Measurements from ENCODE around the gene FRA10AC1.
"Not testable (repeated sequence)": the region's sequence is repeated elsewhere in the genome, so short reads cannot be mapped to it uniquely, and the experiment has no call there.

The FRA10AC1 gene

GRCh38 chr10:93703066-93703465, 674 bp upstream of the FRA10AC1 start:
- no peak for FAIRE-seq

- FAIRE-seq = no peak
These were observed 554 bp downstream of the FRA10AC1 start for GRCh38 chr10:93701866-93702209.

GRCh38 chr10:93697207-93697606, 5.2 kb downstream of the FRA10AC1 start:
- no peak for FAIRE-seq

- FAIRE-seq = not testable (repeated sequence)
These were observed 5.8 kb downstream of the FRA10AC1 start for GRCh38 chr10:93696582-93696981.

- FAIRE-seq = no peak
These were observed 6.7 kb downstream of the FRA10AC1 start for GRCh38 chr10:93695740-93696139.

GRCh38 chr10:93687737-93688136, 14.7 kb downstream of the FRA10AC1 start:
- FAIRE-seq = no peak

GRCh38 chr10:93680412-93681047, 21.9 kb downstream of the FRA10AC1 start:
- peak; percentile 72 for FAIRE-seq

- no peak for FAIRE-seq
These were observed 23.4 kb downstream of the FRA10AC1 start for GRCh38 chr10:93678805-93679587.

GRCh38 chr10:93678386-93678785, 24.0 kb downstream of the FRA10AC1 start:
- no peak for FAIRE-seq

GRCh38 chr10:93673791-93674190, 28.6 kb downstream of the FRA10AC1 start:
- no peak for FAIRE-seq

GRCh38 chr10:93672890-93673289, 29.5 kb downstream of the FRA10AC1 start:
- no peak for FAIRE-seq

- FAIRE-seq = no peak
These were observed 30.2 kb downstream of the FRA10AC1 start for GRCh38 chr10:93672022-93672678.

GRCh38 chr10:93671042-93671441, 31.4 kb downstream of the FRA10AC1 start:
- FAIRE-seq = no peak

GRCh38 chr10:93670372-93670771, 32.0 kb downstream of the FRA10AC1 start:
- FAIRE-seq = no peak

- FAIRE-seq = no peak
These were observed 34.6 kb downstream of the FRA10AC1 start for GRCh38 chr10:93667795-93668194.

GRCh38 chr10:93666030-93666429, 36.4 kb downstream of the FRA10AC1 start:
- no peak for FAIRE-seq

- no peak for FAIRE-seq
These were observed 44.6 kb downstream of the FRA10AC1 start for GRCh38 chr10:93657757-93658156.

- no peak for FAIRE-seq
These were observed 46.2 kb downstream of the FRA10AC1 start for GRCh38 chr10:93656155-93656554.

GRCh38 chr10:93654201-93654600, 48.2 kb downstream of the FRA10AC1 start:
- no peak for FAIRE-seq

- FAIRE-seq = no peak
These were observed 49.5 kb downstream of the FRA10AC1 start for GRCh38 chr10:93652857-93653256.

- FAIRE-seq = no peak
These were observed 62.6 kb downstream of the FRA10AC1 start for GRCh38 chr10:93639791-93640190.

GRCh38 chr10:93630625-93631557, 71.5 kb downstream of the FRA10AC1 start:
- FAIRE-seq = no peak
